Aorta (tissue), 5 donors: Measurements from ENCODE around the gene RUNX1. TPM values are rescaled to one million over a fixed set of nuclear protein-coding genes. Genes with fewer than 3 reads are reported as not detected.

Experiments
- ATAC-seq: fragments of 200-7000 bp; cut with Tn5 transposase; one replicate; pipeline ENCODE4 v1.9.1; 2022; ENCODE audit warnings: moderate library complexity; ENCODE audit not compliant: low FRiP score
- DNase-seq, 2 donors: peaks; one replicate each; pipeline ENCODE4 v3.0.0-alpha.2; 2020
- H3K27ac ChIP-seq, 2 donors: one replicate each; pipeline ENCODE4 v1.5.1; 2013; ENCODE audit warnings: low read length in 2 of 2, mild to moderate bottlenecking in 2 of 2, moderate library complexity in 2 of 2, control low read depth in 1 of 2, inconsistent platforms in 1 of 2, low read depth in 1 of 2
- H3K27me3 ChIP-seq, 2 donors: one replicate each; pipeline ENCODE4 v1.6.1; 2013; ENCODE audit warnings: control low read depth in 1 of 2, low read length in 1 of 2, mild to moderate bottlenecking in 1 of 2, moderate library complexity in 1 of 2; ENCODE audit not compliant: insufficient read depth in 2 of 2, control insufficient read depth in 1 of 2
- H3K36me3 ChIP-seq, 2 donors: one replicate each; pipeline ENCODE4 v1.6.1; 2013; ENCODE audit warnings: control low read depth in 1 of 2, low read length in 1 of 2, mild to moderate bottlenecking in 1 of 2; ENCODE audit not compliant: insufficient read depth in 2 of 2, control insufficient read depth in 1 of 2
- H3K4me1 ChIP-seq, 2 donors: one replicate each; pipeline ENCODE4 v1.6.1; 2013; ENCODE audit warnings: low read length in 2 of 2, control low read depth in 1 of 2, mild to moderate bottlenecking in 1 of 2, moderate library complexity in 1 of 2; ENCODE audit not compliant: insufficient read depth in 2 of 2, control insufficient read depth in 1 of 2
- H3K4me3 ChIP-seq, 2 donors: one replicate each; pipeline ENCODE4 v1.5.1; 2013; ENCODE audit warnings: low read length in 2 of 2, control low read depth in 1 of 2, mild to moderate bottlenecking in 1 of 2
- H3K9me3 ChIP-seq: one replicate; pipeline ENCODE4 v1.6.1; 2013; ENCODE audit warnings: mild to moderate bottlenecking, low read length; ENCODE audit not compliant: control insufficient read depth
- WGBS, 2 donors: extraction: QIAGEN DNeasy Blood & Tissue Kit; methylation state at CpG; one replicate each; pipeline ENCODE4 v1.1.7; 2013; 5-methylcytosine and 5-hydroxymethylcytosine counted together
- intact Hi-C, 2 donors: fragments of 100-400 bp; cut with DNase I; formaldehyde crosslinking; loops; one replicate each; pipeline versions ENCODE4 v1.14.2 to v1.15.0; 2022
- polyA plus RNA-seq, 2 donors: library from polyadenylated mRNA; stranded (reverse); fragments of 200-250 nt; gene quantifications; one replicate each; pipeline ENCODE4 v1.2.3, GENCODE V29; 2013
- total RNA-seq, 2 donors: library from RNA; stranded (reverse); fragmentation: NEBNext Ultra II Directional; extraction: Animal tissue kit (Norgen Biotek cat#: 25700); gene quantifications; one replicate each; pipeline ENCODE4 v1.2.1, GENCODE V29; 2021
- donor health status: healthy with polysubstance abuse.
- donor health status: Bipolar disorder and iron deficiency.
- donor health status: DM: no; HTN: no; CAD: no.
- donor health status: DM: no; HTN: no; CAD: no.
- donor health status: DM: yes; HTN: yes; CAD: no.

The RUNX1 gene
- total and polyA plus RNA-seq, 4 donors = 2.9 to 128 (median 31.6) TPM

DNA sequence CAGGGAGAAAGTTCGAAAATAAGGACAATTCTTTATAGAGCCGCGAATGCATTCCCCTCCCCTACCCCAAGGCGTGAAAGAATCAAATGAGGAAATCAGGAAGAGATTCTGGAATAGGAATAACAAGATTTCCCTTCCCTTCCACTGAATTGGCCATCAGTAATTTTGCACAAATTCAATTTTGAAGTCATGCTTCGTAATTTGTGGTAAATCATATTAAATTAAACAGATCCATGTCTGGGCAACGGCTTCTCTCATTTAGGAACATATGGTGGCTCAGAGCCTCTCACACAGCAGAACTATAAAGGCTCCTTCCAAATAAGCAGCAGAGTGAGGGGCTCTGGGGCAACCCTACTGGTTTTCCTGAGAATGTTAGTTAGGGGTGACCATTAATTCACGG is 227.4 kb downstream of the RUNX1 start:
- Histone ChIP-seq H3K4me3 (no peak overlapping the region), H3K27ac (no peak overlapping the region), H3K9me3 (peaks cover 2% of the 10 kb centered on the region), H3K4me1 (no peaks in the 10 kb centered on the region), H3K36me3 (no peaks in the 10 kb centered on the region), H3K27me3 (no peaks in the 10 kb centered on the region)
- no peak for DNase-seq
- ATAC-seq = no peak
- 85% methylated on average over 7 of the region's 7 CpGs for WGBS, 2 donors
- intact Hi-C loops = no loop called here

DNA sequence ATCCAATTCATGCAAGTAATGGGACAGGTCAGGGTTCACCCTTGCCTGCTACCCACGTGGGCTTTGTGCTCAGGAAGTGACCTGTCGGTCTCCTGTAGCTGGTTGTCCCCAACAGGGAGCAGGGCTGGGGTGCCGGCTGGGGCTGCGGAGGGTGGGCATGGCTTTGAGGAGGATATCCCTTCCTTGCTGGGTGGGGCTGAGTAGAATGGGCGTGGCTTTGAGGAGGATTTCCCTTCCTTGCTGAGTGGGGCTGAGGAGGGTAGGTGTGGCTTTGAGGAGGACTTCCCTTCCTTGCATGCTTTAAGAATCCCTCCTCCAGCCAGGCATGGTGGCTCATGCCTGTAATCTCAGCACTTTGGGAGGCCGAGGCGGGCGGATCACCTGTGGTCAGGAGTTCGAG is 229.1 kb downstream of the RUNX1 start:
- Histone ChIP-seq H3K36me3 (no peaks in the 10 kb centered on the region), H3K9me3 (no peaks in the 10 kb centered on the region), H3K4me1 (no peaks in the 10 kb centered on the region), H3K27ac (no peak overlapping the region), H3K4me3 (no peak overlapping the region), H3K27me3 (no peaks in the 10 kb centered on the region)
- WGBS, 2 donors = 83 to 86% methylated on average over 9 of the region's 9 CpGs
- ATAC-seq = no peak
- DNase-seq = no peak
- intact Hi-C loops = no loop called here

DNA sequence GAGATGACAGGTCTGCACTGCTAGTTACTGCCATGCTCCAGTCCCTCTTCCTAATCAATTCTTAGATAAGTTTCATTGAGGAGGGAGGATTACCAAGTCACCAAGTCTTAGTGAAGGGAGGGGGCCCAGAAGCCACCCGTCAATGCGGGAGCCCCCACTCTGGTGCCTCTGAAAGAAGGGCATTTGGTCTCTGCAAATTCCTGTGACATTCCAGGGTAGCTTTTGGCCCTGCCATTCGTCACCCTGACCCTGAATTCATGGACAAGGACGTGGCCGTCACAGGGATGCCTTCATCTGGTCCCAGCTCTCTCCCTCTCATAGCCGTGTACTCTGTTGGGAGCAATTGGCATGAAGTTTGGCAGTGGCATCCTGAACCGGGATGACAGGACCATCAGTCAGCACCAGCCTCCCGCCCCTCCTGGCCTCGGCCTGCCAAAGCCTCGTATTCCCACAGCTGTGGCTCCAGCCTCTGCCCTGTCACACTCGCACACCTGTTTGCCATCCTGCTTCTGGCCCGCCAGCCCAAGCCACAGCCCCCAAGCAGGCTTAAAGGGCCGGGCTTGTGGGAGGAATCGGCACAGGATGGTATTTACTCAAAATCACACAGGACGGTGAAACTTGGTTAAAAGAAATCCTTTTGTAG is 229.6 kb downstream of the RUNX1 start:
- intact Hi-C loops = no loop called here
- 48 to 57% methylated on average over 15 of the region's 15 CpGs for WGBS, 2 donors
- no peak for DNase-seq
- ATAC-seq = no peak
- Histone ChIP-seq H3K4me1 (no peaks in the 10 kb centered on the region), H3K27me3 (no peaks in the 10 kb centered on the region), H3K4me3 (no peak overlapping the region), H3K36me3 (no peaks in the 10 kb centered on the region), H3K27ac (no peak overlapping the region), H3K9me3 (no peaks in the 10 kb centered on the region)

DNA sequence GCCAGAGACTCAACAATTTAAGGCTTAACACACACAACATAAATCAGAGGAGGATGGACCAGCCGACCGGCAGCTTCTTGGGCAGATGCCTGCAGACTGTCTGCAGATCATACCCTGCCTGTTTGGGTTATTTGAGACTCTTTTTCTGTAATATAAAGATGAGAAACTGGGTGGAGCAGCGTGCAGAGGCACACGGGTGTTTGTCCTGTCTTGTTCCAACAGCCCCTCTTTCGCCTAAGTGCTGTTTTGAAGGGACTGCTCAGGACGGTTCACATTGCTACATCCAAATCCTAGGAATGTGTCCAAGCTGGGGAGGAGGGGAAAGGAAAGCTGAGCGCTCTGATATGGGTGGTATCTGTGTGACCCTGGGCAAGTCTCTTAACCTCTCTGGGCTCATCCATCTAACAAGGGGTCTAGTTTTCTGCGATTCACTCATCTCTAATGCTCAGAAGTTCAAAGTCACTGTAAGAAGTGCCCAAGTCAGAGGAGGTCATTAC is 230.4 kb downstream of the RUNX1 start:
- no peak for DNase-seq
- no peaks in the 10 kb centered on the region for H3K4me1 ChIP-seq
- no peaks in the 10 kb centered on the region for H3K27me3 ChIP-seq
- H3K36me3 ChIP-seq = no peaks in the 10 kb centered on the region
- H3K4me3 ChIP-seq = no peak overlapping the region
- 53 to 67% methylated on average over 8 of the region's 8 CpGs for WGBS, 2 donors
- ATAC-seq = no peak
- no peaks in the 10 kb centered on the region for H3K9me3 ChIP-seq
- H3K27ac ChIP-seq = no peak overlapping the region
- intact Hi-C loops = no loop called here

DNA sequence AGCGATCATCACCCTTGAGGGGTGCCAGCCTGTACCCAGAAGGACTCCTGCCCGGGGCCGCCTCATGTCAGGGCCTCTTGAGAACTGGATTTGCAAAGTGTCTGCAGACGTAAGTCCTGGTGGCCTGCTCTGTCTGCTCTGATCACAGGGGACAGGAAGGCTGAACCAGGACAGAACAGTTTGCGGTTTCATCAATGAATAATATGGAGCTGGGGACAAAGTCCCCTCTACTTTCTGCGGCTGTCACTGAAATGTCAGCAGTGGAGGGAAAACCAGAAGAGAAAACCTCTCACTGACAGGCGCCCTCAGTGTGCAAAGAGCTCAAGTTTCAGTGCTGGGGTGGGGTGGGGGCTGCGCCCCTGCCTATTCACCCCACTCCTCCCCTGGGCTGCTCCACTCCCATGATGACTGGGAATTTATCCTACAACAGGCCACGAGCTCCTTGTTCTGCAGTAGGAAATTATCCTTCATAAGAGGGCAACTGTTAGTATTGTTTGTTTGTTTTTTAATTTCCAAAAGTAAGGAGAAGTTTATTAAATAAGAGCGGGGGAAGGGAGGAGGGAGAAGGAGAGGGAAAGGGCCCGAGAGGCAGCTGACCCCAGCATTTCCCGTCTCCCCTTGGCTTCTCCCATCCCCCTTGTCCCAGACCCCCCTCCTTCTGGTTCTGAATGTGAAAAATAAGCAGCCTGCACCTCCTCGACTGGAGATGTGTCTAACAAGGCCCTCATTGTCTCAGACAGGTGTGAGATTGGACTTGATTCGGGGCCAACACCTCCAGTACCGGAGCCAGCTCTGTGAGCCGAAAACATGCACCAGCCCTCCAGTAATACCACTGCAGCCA is 231.1 kb downstream of the RUNX1 start:
- WGBS, 2 donors = 67 to 78% methylated on average over 16 of the region's 16 CpGs
- no peaks in the 10 kb centered on the region for H3K9me3 ChIP-seq
- no peak overlapping the region for H3K4me3 ChIP-seq
- H3K27me3 ChIP-seq = no peaks in the 10 kb centered on the region
- no peak for DNase-seq
- no peaks in the 10 kb centered on the region for H3K36me3 ChIP-seq
- ATAC-seq = no peak
- H3K4me1 ChIP-seq = no peaks in the 10 kb centered on the region
- intact Hi-C loops = no loop called here
- no peak overlapping the region for H3K27ac ChIP-seq

DNA sequence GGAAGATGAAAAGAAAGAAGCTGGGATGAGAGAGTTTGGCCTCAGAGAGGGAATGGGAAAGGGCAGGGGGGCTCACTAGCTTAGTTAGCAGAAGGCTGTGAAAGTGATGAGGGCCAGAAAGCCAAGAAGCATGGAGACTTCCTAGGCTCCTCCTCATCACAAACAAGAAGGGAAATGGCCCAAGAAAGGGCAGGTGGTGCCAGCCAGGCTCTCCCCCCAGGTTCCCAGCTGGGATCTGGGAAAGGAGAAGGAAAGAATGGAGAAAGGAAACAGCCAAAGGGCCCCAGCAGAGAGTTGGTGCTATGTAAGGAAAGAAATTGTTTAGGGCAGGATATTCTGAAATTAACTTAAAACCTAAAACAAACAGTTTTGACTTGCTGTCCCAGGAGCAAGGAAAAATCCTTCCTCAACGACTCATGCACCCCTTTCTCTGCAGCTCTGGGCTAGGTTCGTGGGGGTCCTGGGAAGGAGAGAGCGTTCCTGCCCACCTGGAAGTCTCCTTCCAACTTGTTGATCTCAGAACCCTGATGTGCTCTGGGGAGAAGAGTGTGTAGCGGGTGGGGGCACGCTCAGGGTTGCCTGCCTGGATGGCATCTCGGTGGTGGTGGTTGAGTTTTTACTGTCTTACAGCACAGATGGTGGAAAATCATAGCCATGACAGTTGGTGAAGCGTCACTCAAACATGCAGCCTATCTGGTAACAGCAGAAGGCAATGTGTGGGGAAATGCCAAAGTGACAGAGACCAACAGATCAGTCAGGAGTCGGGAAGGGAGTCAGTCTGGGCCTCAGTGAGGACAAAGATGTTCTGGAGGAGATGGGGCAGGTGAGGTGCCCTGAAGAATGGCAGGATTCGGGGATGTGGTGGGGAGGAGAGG is 233.0 kb downstream of the RUNX1 start:
- Histone ChIP-seq H3K27ac (no peak overlapping the region), H3K9me3 (no peaks in the 10 kb centered on the region), H3K4me3 (no peak overlapping the region), H3K4me1 (no peaks in the 10 kb centered on the region), H3K27me3 (no peaks in the 10 kb centered on the region), H3K36me3 (no peaks in the 10 kb centered on the region)
- intact Hi-C loops = no loop called here
- 84 to 90% methylated on average over 9 of the region's 9 CpGs for WGBS, 2 donors
- ATAC-seq (no peak), DNase-seq (no peak)

DNA sequence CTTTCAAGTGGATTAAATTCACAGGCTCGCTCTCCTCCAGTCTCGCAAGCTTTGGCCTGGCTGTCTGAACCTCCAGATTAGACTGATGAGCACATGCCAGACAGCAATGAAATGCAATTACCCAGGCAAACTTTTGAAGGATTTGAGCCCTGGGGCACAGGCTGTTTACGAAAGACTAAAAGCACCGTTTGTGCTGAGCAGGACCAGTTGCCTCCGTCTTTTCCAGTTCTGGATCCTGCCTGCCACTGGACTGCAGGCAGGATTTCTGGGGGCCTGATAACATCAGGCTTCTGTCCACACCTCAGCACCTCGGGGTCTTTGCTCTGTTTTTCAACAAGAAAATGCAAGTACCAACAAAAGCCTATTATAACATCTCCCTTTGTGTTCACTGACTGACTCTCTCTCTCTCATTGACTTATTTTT is 234.6 kb downstream of the RUNX1 start:
- Histone ChIP-seq H3K9me3 (no peaks in the 10 kb centered on the region), H3K4me1 (no peaks in the 10 kb centered on the region), H3K4me3 (no peak overlapping the region), H3K36me3 (no peaks in the 10 kb centered on the region), H3K27ac (no peak overlapping the region), H3K27me3 (no peaks in the 10 kb centered on the region)
- no peak for ATAC-seq
- 67 to 71% methylated on average over 6 of the region's 6 CpGs for WGBS, 2 donors
- DNase-seq = no peak
- intact Hi-C loops = no loop called here

DNA sequence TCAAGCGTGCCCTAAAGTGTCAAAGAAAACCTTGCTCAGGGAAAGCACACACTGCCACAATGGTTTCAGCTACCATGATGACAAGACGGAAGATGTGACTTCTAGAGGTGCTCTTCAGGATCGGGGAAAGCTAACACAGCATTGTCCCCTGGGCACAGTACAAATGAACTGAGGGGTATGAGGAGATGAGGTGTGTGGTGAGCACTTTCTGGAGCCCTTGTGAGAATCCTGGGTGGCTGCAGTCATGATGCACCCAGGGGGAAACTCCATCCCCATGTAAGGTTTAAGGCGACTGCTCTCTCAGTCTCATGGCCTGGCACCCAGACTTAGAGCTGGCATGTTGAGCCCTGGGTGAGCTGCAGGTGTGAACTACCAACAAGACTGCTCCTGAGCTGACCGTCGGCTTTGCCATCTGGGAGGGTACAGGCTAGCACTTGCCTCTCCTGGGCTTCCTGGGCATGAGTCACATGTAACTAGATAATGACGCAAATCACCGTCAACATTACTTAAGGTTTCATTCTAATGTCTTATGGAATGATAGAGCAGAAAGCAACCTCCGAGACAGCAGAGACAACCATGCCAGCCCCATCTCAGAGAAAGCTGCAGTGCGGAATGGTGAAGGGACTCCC is 235.7 kb downstream of the RUNX1 start:
- 95 to 96% methylated on average over 10 of the region's 10 CpGs for WGBS, 2 donors
- Histone ChIP-seq H3K27me3 (no peaks in the 10 kb centered on the region), H3K4me3 (no peak overlapping the region), H3K36me3 (no peaks in the 10 kb centered on the region), H3K4me1 (no peaks in the 10 kb centered on the region), H3K27ac (no peak overlapping the region), H3K9me3 (no peaks in the 10 kb centered on the region)
- no peak for ATAC-seq
- intact Hi-C loops = no loop called here
- no peak for DNase-seq
